ENCODE data around the gene CTNNBL1.
A peak's percentile ranks its signal among the peaks of the same experiment; 100 is the strongest.

Gene CTNNBL1

GRCh38 chr20:37901654-37902503 is 208.0 kb downstream of the CTNNBL1 start:
- DNase-seq (ENCODE audit: low spot score), result peak; percentile 52

GRCh38 chr20:37902504-37903313 is 208.9 kb downstream of the CTNNBL1 start, which contains the start of gene VSTM2L:
Gene VSTM2L, plus strand, starts transcription at chr20:37903127. Its CDS starts 224 bp downstream, at chr20:37903351.
- no peak for DNase-seq (ENCODE audit: low spot score)

GRCh38 chr20:37903317-37904007 is 209.6 kb downstream of the CTNNBL1 start:
- DNase-seq (ENCODE audit: low spot score), result no peak

- DNase-seq (ENCODE audit: low spot score), result no peak
Measured at GRCh38 chr20:37904008-37904642, 210.3 kb downstream of the CTNNBL1 start.

GRCh38 chr20:37904845-37905373 is 211.1 kb downstream of the CTNNBL1 start:
- DNase-seq (ENCODE audit: low spot score), result no peak

GRCh38 chr20:37905671-37906613 is 212.1 kb downstream of the CTNNBL1 start:
- no peak for DNase-seq (ENCODE audit: low spot score)

GRCh38 chr20:37907330-37907676 is 213.5 kb downstream of the CTNNBL1 start:
- no peak for DNase-seq (ENCODE audit: low spot score)

GRCh38 chr20:37907677-37908401 is 214.0 kb downstream of the CTNNBL1 start:
- no peak for DNase-seq (ENCODE audit: low spot score)

- no peak for DNase-seq (ENCODE audit: low spot score)
Measured at GRCh38 chr20:37911261-37911660, 217.4 kb downstream of the CTNNBL1 start.

GRCh38 chr20:37911838-37912281 is 218.0 kb downstream of the CTNNBL1 start:
- no peak for DNase-seq (ENCODE audit: low spot score)

GRCh38 chr20:37912874-37913273 is 219.0 kb downstream of the CTNNBL1 start:
- DNase-seq (ENCODE audit: low spot score), result no peak

GRCh38 chr20:37913567-37914366 is 219.9 kb downstream of the CTNNBL1 start:
- DNase-seq (ENCODE audit: low spot score), result no peak

- no peak for DNase-seq (ENCODE audit: low spot score)
Measured at GRCh38 chr20:37914367-37914671, 220.5 kb downstream of the CTNNBL1 start.

GRCh38 chr20:37914672-37915433 is 221.0 kb downstream of the CTNNBL1 start:
- DNase-seq (ENCODE audit: low spot score), result no peak

GRCh38 chr20:37915434-37915787 is 221.6 kb downstream of the CTNNBL1 start:
- DNase-seq (ENCODE audit: low spot score), result no peak

- no peak for DNase-seq (ENCODE audit: low spot score)
Measured at GRCh38 chr20:37915800-37916570, 222.2 kb downstream of the CTNNBL1 start.

GRCh38 chr20:37917461-37917860 is 223.6 kb downstream of the CTNNBL1 start:
- DNase-seq (ENCODE audit: low spot score), result no peak

GRCh38 chr20:37918035-37918434 is 224.2 kb downstream of the CTNNBL1 start:
- DNase-seq (ENCODE audit: low spot score), result no peak
